IMR-90 (cell line): ENCODE measurements around the gene ANKRD13B. TPM values are rescaled to one million over a fixed set of nuclear protein-coding genes. Genes with fewer than 3 reads are reported as not detected.

Experiments
- ATAC-seq: fragments of 200-7000 bp; cut with Tn5 transposase; 2 replicates; pipeline ENCODE4 v1.9.1; 2020; ENCODE audit warnings: low read depth, mild to moderate bottlenecking, moderate library complexity
- BruUV-seq: library from RNA; stranded (reverse); fragments of 400-500 nt; replicated peaks from 2 replicates; lab custom pipeline; 2021; lab: Mats Ljungman, UMichigan
- CTCF ChIA-PET: fragments of 300-600 bp; formaldehyde crosslinking; extraction: SDS; loops from one replicate; lab custom pipeline; 2021; ENCODE audit warnings: antibody characterized with exemption; lab: Yijun Ruan, JAX
- POLR2A ChIA-PET: fragments of 300-600 bp; sonication (Branson Sonifier 250); formaldehyde crosslinking; loops from one replicate; lab custom pipeline; 2022; ENCODE audit warnings: antibody characterized with exemption; ENCODE audit not compliant: unreplicated experiment; lab: Charles Lee
- DNase-seq: peaks from one replicate; pipeline ENCODE4 v3.0.0; 2013
- H2AFZ ChIP-seq: replicated peaks from 2 replicates; pipeline ENCODE3; 2013; ENCODE audit warnings: low read length, mild to moderate bottlenecking; ENCODE audit not compliant: poor library complexity
- H2AK5ac ChIP-seq: 2 replicates; pipeline ENCODE4 v1.6.1; 2013; ENCODE audit warnings: low read depth, low read length, inconsistent platforms
- H2AK9ac ChIP-seq: replicated peaks from 2 replicates; pipeline ENCODE3; 2013; ENCODE audit warnings: mild to moderate bottlenecking, low read depth, low read length, moderate library complexity; ENCODE audit not compliant: poor library complexity
- H2BK120ac ChIP-seq: 2 replicates; pipeline ENCODE4 v1.6.1; 2013; ENCODE audit warnings: low read depth, low read length, inconsistent platforms
- H2BK15ac ChIP-seq: 3 replicates; pipeline ENCODE4 v1.6.1; 2013; ENCODE audit warnings: low read depth, low read length, inconsistent platforms
- H2BK20ac ChIP-seq: 2 replicates; pipeline ENCODE4 v1.6.1; 2013; ENCODE audit warnings: low read depth, mild to moderate bottlenecking, inconsistent platforms, low read length, moderate library complexity
- H2BK5ac ChIP-seq: 2 replicates; pipeline ENCODE4 v1.6.1; 2013; ENCODE audit warnings: mild to moderate bottlenecking, low read depth, low read length, inconsistent platforms; ENCODE audit not compliant: poor library complexity, severe bottlenecking
- H3K14ac ChIP-seq: replicated peaks from 2 replicates; pipeline ENCODE4 v1.6.1; 2013; ENCODE audit warnings: low read depth, low read length, inconsistent platforms
- H3K18ac ChIP-seq: 2 replicates; pipeline ENCODE4 v1.6.1; 2013; ENCODE audit warnings: low read depth, low read length, control low read depth
- H3K23ac ChIP-seq: 2 replicates; pipeline ENCODE4 v1.6.1; 2013; ENCODE audit warnings: low read depth, low read length, inconsistent platforms
- H3K27ac ChIP-seq: 2 replicates; pipeline ENCODE4 v1.5.1; 2013; ENCODE audit warnings: mild to moderate bottlenecking, control low read depth, low read length; ENCODE audit not compliant: insufficient read depth
- H3K27me3 ChIP-seq: 2 replicates; pipeline ENCODE4 v1.6.1; 2013; ENCODE audit warnings: low read length; ENCODE audit not compliant: control insufficient read depth, insufficient read depth
- H3K36me3 ChIP-seq: 2 replicates; pipeline ENCODE4 v1.6.1; 2013; ENCODE audit warnings: low read length, mixed read lengths; ENCODE audit not compliant: control insufficient read depth, insufficient read depth
- H3K4ac ChIP-seq: 2 replicates; pipeline ENCODE4 v1.6.1; 2013; ENCODE audit warnings: low read depth, low read length, inconsistent platforms
- H3K4me1 ChIP-seq: 2 replicates; pipeline ENCODE4 v1.6.1; 2013; ENCODE audit warnings: low read length, mixed read lengths; ENCODE audit not compliant: control insufficient read depth, insufficient read depth
- H3K4me2 ChIP-seq: 2 replicates; pipeline ENCODE4 v1.6.1; 2013; ENCODE audit warnings: low read depth, mild to moderate bottlenecking, control low read depth, low read length, moderate library complexity
- H3K4me3 ChIP-seq: 2 replicates; pipeline ENCODE4 v1.5.1; 2013; ENCODE audit warnings: low read depth, mild to moderate bottlenecking, control low read depth, low read length, moderate library complexity; ENCODE audit not compliant: insufficient read depth
- H3K56ac ChIP-seq: 2 replicates; pipeline ENCODE4 v1.6.1; 2013; ENCODE audit warnings: low read length, inconsistent platforms; ENCODE audit not compliant: insufficient read depth; ENCODE audit errors: extremely low read depth
- H3K79me1 ChIP-seq, 2 experiments: 2 replicates each; pipeline ENCODE4 v1.6.1; 2013; ENCODE audit warnings: low read length in 2 of 2, inconsistent platforms in 1 of 2, low read depth in 1 of 2
- H3K9ac ChIP-seq: 2 replicates; pipeline ENCODE4 v1.6.1; 2013; ENCODE audit warnings: low read depth, low read length, control low read depth
- H3K9me1 ChIP-seq: 2 replicates; pipeline ENCODE4 v1.6.1; 2013; ENCODE audit warnings: low read length, inconsistent platforms; ENCODE audit not compliant: insufficient read depth
- H3K9me3 ChIP-seq: 2 replicates; pipeline ENCODE4 v1.6.1; 2013; ENCODE audit warnings: low read length; ENCODE audit not compliant: control insufficient read depth, insufficient read depth
- H4K20me1 ChIP-seq: 2 replicates; pipeline ENCODE4 v1.6.1; 2013; ENCODE audit warnings: low read length, inconsistent platforms; ENCODE audit not compliant: insufficient read depth
- H4K5ac ChIP-seq: 2 replicates; pipeline ENCODE4 v1.6.1; 2013; ENCODE audit warnings: mild to moderate bottlenecking, low read depth, low read length, control low read depth
- H4K8ac ChIP-seq, 2 experiments: 2 replicates each; pipeline ENCODE4 v1.6.1; 2013; ENCODE audit warnings: low read depth in 2 of 2, low read length in 2 of 2, control low read depth in 1 of 2, inconsistent platforms in 1 of 2
- H4K91ac ChIP-seq: 2 replicates; pipeline ENCODE4 v1.6.1; 2013; ENCODE audit warnings: low read depth, low read length, inconsistent platforms; ENCODE audit not compliant: insufficient read depth
- BHLHE40 ChIP-seq: fragments of 150-350 bp; IDR thresholded peaks from 2 replicates; pipeline ENCODE4 v1.6.1; 2016; ENCODE audit warnings: mild to moderate bottlenecking, low read depth, low read length
- CEBPB ChIP-seq: IDR thresholded peaks from 2 replicates; pipeline ENCODE4 v1.6.1; 2012; ENCODE audit warnings: low read depth, low read length, improper control_type of control experiment
- CHD1 ChIP-seq: IDR thresholded peaks from 2 replicates; pipeline ENCODE4 v1.6.1; 2012; ENCODE audit warnings: low read depth, low read length, improper control_type of control experiment
- FOS ChIP-seq: fragments of 150-350 bp; IDR thresholded peaks from 2 replicates; pipeline ENCODE4 v1.6.1; 2016; ENCODE audit warnings: low read depth, low read length
- MXI1 ChIP-seq: IDR thresholded peaks from 2 replicates; pipeline ENCODE4 v1.6.1; 2012; ENCODE audit warnings: low read depth, mild to moderate bottlenecking, low read length, moderate library complexity, borderline replicate concordance
- NFE2L2 ChIP-seq: fragments of 150-350 bp; IDR thresholded peaks from 2 replicates; pipeline ENCODE4 v1.6.1; 2016; ENCODE audit warnings: low read depth, mild to moderate bottlenecking, low read length
- RAD21 ChIP-seq: IDR thresholded peaks from 2 replicates; pipeline ENCODE4 v1.6.1; 2012; ENCODE audit warnings: low read length, improper control_type of control experiment
- RCOR1 ChIP-seq: IDR thresholded peaks from 2 replicates; pipeline ENCODE4 v1.6.1; 2012; ENCODE audit warnings: mild to moderate bottlenecking, low read length, improper control_type of control experiment; ENCODE audit not compliant: insufficient replicate concordance
- WGBS, 2 experiments: methylation state at CpG; one replicate each; pipeline versions ENCODE4 v1.1.5 to v1.1.7; 2013; ENCODE audit warnings: missing lambda C conversion rate in 2 of 2; ENCODE audit not compliant: insufficient read length in 1 of 2; ENCODE audit errors: extremely low coverage in 2 of 2; 5-methylcytosine and 5-hydroxymethylcytosine counted together
- dilution Hi-C: fragments of 300-500 bp; cut with HindIII; formaldehyde crosslinking; loops from one replicate; pipeline ENCODE4 v1.14.3; 2018; ENCODE audit warnings: low sequenced_read_pairs; ENCODE audit not compliant: unreplicated experiment
- in situ Hi-C: fragments of 300-500 bp; cut with MboI; formaldehyde crosslinking; loops from 3 replicates; pipeline ENCODE4 v1.14.3; 2019; ENCODE audit warnings: low sequenced_read_pairs, inconsistent platforms, mixed read lengths
- intact Hi-C: fragments of 100-400 bp; cut with micrococcal nuclease; formaldehyde crosslinking; loops from 2 replicates; pipeline ENCODE4 v1.10.0; 2022
- polyA plus RNA-seq, 3 experiments: library from polyadenylated mRNA; depleted of rRNA; stranded (reverse); fragments of >200 nt; gene quantifications; 2 replicates each; pipeline ENCODE4 v1.2.3, GENCODE V29; 2012; ENCODE audit warnings: low replicate concordance in 1 of 3
- total RNA-seq: library from RNA; depleted of rRNA; stranded (reverse); fragments of >200 nt; gene quantifications from 2 replicates; pipeline ENCODE4 v1.2.3, GENCODE V29; 2012
- TF ChIP-seq, protein P1 (sequence below): fragments of 150-350 bp; IDR thresholded peaks from 2 replicates; pipeline ENCODE4 v1.6.1; 2016; ENCODE audit warnings: low read depth, mild to moderate bottlenecking, low read length, moderate library complexity, borderline replicate concordance

ANKRD13B gene
- total and polyA plus RNA-seq, 2 of the 4 experiments (the other 2 are of a cell fraction): 0.90 to 4.0 TPM

DNA sequence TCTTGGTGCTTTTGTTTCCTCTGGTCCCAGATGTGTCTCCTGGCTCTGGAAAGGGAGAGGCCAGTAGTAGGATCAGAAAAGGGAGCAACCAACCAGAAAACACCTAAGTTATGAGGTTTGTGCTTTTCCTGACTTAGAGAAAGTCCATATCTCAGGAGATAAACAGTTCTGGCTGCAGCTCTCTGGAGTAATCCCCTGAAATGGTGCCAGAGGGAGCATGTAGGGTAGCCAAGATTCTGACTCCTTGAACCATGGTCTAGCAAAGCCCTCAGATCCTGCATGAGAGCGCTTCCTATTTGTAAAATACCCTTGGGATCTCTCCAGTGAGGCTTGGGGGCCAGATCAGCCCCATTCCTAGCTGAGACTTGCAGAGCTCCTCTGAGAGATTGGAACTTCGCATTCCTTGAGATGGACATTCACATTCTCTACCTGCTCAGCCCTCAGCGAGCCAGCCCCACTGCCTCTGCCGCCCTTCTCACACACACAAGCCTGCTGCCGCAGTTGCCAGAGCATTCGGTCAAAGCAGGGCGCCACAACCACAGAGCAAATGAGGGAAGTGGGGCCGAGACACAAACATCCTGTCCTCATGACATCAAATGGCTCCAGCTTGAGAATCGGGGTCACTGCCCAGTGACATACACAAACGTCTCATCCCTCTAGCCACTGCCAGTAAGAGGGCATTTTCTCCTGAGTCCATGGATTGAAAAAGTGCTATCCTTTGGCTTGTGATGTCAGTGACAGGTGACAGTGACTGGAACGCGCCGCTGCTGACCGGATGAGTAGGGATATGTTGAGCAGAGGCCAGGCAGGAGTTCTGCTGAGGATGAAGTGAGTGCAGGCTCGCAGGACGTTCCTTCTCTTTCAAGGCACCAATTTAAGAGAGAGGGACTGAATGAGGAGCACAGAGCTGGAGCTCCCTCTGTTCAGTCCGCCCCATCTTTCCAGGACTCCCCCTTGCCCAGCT, 31.1 kb upstream of the ANKRD13B start:
- TF ChIP-seq, protein P1, sequence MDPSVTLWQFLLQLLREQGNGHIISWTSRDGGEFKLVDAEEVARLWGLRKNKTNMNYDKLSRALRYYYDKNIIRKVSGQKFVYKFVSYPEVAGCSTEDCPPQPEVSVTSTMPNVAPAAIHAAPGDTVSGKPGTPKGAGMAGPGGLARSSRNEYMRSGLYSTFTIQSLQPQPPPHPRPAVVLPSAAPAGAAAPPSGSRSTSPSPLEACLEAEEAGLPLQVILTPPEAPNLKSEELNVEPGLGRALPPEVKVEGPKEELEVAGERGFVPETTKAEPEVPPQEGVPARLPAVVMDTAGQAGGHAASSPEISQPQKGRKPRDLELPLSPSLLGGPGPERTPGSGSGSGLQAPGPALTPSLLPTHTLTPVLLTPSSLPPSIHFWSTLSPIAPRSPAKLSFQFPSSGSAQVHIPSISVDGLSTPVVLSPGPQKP: no peak
- TF ChIP-seq BHLHE40 (no peak), FOS (no peak), NFE2L2 (no peak), RCOR1 (no peak), CEBPB (no peak), CHD1 (no peak), MXI1 (no peak), RAD21 (no peak)
- Histone ChIP-seq H2BK20ac (no peak overlapping the region), H3K4ac (no peak overlapping the region), H3K18ac (no peak overlapping the region), H3K9me1 (peaks cover 2% of the 10 kb centered on the region; the same call in 1 of the 2 replicates), H3K79me1 (peaks cover 2 to 12% of the 10 kb centered on the region in 2 experiments; a peak in 2 of 4 replicates), H4K20me1 (no peaks in the 10 kb centered on the region), H3K9ac (no peak overlapping the region), H3K27me3 (no peaks in the 10 kb centered on the region), H2AK9ac (no peak overlapping the region), H3K4me3 (no peak overlapping the region), H2BK5ac (no peak overlapping the region), H2BK120ac (no peak overlapping the region), H3K9me3 (no peaks in the 10 kb centered on the region), H2BK15ac (no peak overlapping the region), H3K56ac (no peak overlapping the region), H3K4me2 (no peak overlapping the region), H4K91ac (no peak overlapping the region), H3K27ac (no peak overlapping the region), H4K8ac (no peak overlapping the region), H3K23ac (no peak overlapping the region), H3K4me1 (peaks cover 1% of the 10 kb centered on the region), H3K36me3 (peaks cover 7% of the 10 kb centered on the region; the same call in 1 of the 2 replicates), H4K5ac (no peak overlapping the region), H2AK5ac (peak overlapping the region; percentile 69; the same call in 1 of the 2 replicates), H2AFZ (no peak overlapping the region), H3K14ac (no peak overlapping the region)
- BruUV-seq: no TSS peak
- in situ Hi-C loops (no loop called here), dilution Hi-C loops (no loop called here), intact Hi-C loops (loop anchor here (10.0 kb wide), 1 partner anchor 417 kb away; no protein-coding TSS in a partner anchor)
- DNase-seq (no peak), ATAC-seq (peak; percentile 21)
- CTCF ChIA-PET: no interaction called here
- WGBS, 2 experiments: 58% methylated on average over 4 of the region's 17 CpGs; no CpG with 5 or more reads in 1 of the 2 experiments
- POLR2A ChIA-PET: interaction anchor here (0.6 kb wide), 1 partner anchor 8 kb away, joined by 11 read pairs; no protein-coding TSS in a partner anchor
